ENCODE results near the gene WWTR1. TPM values are rescaled to one million over a fixed set of nuclear protein-coding genes. Genes with fewer than 3 reads are reported as not detected.

Gene WWTR1
- polyA plus RNA-seq, 1 donor (not counting 4 experiments of a cell fraction or from before 2014, with no cell fraction given): 77.3 TPM

DNA sequence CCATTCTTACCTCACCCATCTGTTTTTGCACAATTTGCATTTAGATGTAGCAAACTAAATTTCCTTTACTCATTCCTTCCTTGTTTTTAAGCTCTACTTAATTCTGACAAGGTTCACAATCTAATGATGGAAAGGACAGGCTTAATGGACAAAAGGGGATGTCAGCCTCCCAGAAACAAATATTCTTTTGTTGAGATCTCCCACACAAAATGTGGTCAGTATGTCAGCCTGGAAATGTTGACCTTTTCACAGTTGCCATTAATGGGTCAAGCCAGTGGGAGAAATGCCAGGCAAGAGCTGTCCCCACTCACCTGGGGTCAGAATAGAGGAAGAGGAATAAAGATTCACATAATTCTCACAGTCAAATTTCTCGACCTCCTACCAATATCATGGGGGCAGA lies 27.0 kb downstream of the WWTR1 start:
- FAIRE-seq: no peak
- no peaks in the 10 kb centered on the region for H4K20me1 ChIP-seq (ENCODE audit: control insufficient read depth, extremely low read depth, insufficient read depth, low read length)
- no peak overlapping the region for H3K27ac ChIP-seq (ENCODE audit: control insufficient read depth, insufficient read depth, low read length)

GRCh38 chr3:149628957-149629670 lies 28.7 kb downstream of the WWTR1 start:
- H3K9me1 ChIP-seq (ENCODE audit: control insufficient read depth, extremely low read depth, insufficient read depth, low read length): no peaks in the 10 kb centered on the region
- H2AFZ ChIP-seq (ENCODE audit: control insufficient read depth, low read length): no peak overlapping the region
- no peak overlapping the region for H3K4me3 ChIP-seq (ENCODE audit: control insufficient read depth in 2 of 3, extremely low read depth in 1 of 3, insufficient read depth in 2 of 3, low read depth in 1 of 3, low read length in 3 of 3)
- H3K4me1 ChIP-seq (ENCODE audit: control insufficient read depth, extremely low read depth, insufficient read depth, low read length): peaks cover 15% of the 10 kb centered on the region
- H3K27ac ChIP-seq (ENCODE audit: control insufficient read depth, insufficient read depth, low read length): no peak overlapping the region
- peaks cover 1 to 12% of the 10 kb centered on the region in 2 experiments for H3K36me3 ChIP-seq (ENCODE audit: control insufficient read depth in 2 of 2, extremely low read depth in 1 of 2, insufficient read depth in 2 of 2, low read length in 2 of 2)
- peaks cover 83% of the 10 kb centered on the region for H3K79me2 ChIP-seq (ENCODE audit: control insufficient read depth, insufficient read depth, low read length)
- no peaks in the 10 kb centered on the region for H3K27me3 ChIP-seq (ENCODE audit: control insufficient read depth, extremely low read depth, insufficient read depth, low read length)
- TF ChIP-seq, protein P1, sequence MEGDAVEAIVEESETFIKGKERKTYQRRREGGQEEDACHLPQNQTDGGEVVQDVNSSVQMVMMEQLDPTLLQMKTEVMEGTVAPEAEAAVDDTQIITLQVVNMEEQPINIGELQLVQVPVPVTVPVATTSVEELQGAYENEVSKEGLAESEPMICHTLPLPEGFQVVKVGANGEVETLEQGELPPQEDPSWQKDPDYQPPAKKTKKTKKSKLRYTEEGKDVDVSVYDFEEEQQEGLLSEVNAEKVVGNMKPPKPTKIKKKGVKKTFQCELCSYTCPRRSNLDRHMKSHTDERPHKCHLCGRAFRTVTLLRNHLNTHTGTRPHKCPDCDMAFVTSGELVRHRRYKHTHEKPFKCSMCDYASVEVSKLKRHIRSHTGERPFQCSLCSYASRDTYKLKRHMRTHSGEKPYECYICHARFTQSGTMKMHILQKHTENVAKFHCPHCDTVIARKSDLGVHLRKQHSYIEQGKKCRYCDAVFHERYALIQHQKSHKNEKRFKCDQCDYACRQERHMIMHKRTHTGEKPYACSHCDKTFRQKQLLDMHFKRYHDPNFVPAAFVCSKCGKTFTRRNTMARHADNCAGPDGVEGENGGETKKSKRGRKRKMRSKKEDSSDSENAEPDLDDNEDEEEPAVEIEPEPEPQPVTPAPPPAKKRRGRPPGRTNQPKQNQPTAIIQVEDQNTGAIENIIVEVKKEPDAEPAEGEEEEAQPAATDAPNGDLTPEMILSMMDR (optimal IDR thresholded peaks at IDR 0.05 in 1 of 3, IDR thresholded peaks at IDR 0.05 in 1 of 3, conservative IDR thresholded peaks at IDR 0.05 in 1 of 3; ENCODE audit: extremely low read depth in 1 of 3, insufficient read depth in 2 of 3, low read length in 3 of 3): no peak
- no peak for TF ChIP-seq EZH2 (IDR thresholded peaks at IDR 0.05; ENCODE audit: low read length)
- no peak for FAIRE-seq
- no peak overlapping the region for H3K4me2 ChIP-seq (ENCODE audit: control insufficient read depth, extremely low read depth, insufficient read depth, low read depth, low read length)
- H4K20me1 ChIP-seq (ENCODE audit: control insufficient read depth, extremely low read depth, insufficient read depth, low read length): no peaks in the 10 kb centered on the region
- dilution Hi-C loops (cut with MboI; ENCODE audit: extremely low pct_ligation_motif_present, low sequenced_read_pairs): no loop called here
- H3K9me3 ChIP-seq (ENCODE audit: control insufficient read depth, low read depth, low read length): no peaks in the 10 kb centered on the region
- DNase-seq (ENCODE audit: low read depth, low spot score): no peak
- no peak overlapping the region for H3K9ac ChIP-seq (ENCODE audit: control insufficient read depth, extremely low read depth, insufficient read depth, low read length)

More for the DNA sequence above, 27.0 kb downstream of the WWTR1 start:
- no peak overlapping the region for H3K4me2 ChIP-seq (ENCODE audit: control insufficient read depth, extremely low read depth, insufficient read depth, low read depth, low read length)
- H3K27me3 ChIP-seq (ENCODE audit: control insufficient read depth, extremely low read depth, insufficient read depth, low read length): no peaks in the 10 kb centered on the region
- no peak for DNase-seq (ENCODE audit: low read depth, low spot score)
- no peaks in the 10 kb centered on the region for H3K9me3 ChIP-seq (ENCODE audit: control insufficient read depth, low read depth, low read length)
- H2AFZ ChIP-seq (ENCODE audit: control insufficient read depth, low read length): no peak overlapping the region
- TF ChIP-seq EZH2 (IDR thresholded peaks at IDR 0.05; ENCODE audit: low read length): no peak
- TF ChIP-seq, protein P1 (optimal IDR thresholded peaks at IDR 0.05 in 1 of 3, IDR thresholded peaks at IDR 0.05 in 1 of 3, conservative IDR thresholded peaks at IDR 0.05 in 1 of 3; ENCODE audit: extremely low read depth in 1 of 3, insufficient read depth in 2 of 3, low read length in 3 of 3): no peak
- peaks cover 90% of the 10 kb centered on the region for H3K79me2 ChIP-seq (ENCODE audit: control insufficient read depth, insufficient read depth, low read length)
- no peak overlapping the region for H3K9ac ChIP-seq (ENCODE audit: control insufficient read depth, extremely low read depth, insufficient read depth, low read length)
- dilution Hi-C loops (cut with MboI; ENCODE audit: extremely low pct_ligation_motif_present, low sequenced_read_pairs): no loop called here
- peaks cover 11% of the 10 kb centered on the region for H3K4me1 ChIP-seq (ENCODE audit: control insufficient read depth, extremely low read depth, insufficient read depth, low read length)
- H3K9me1 ChIP-seq (ENCODE audit: control insufficient read depth, extremely low read depth, insufficient read depth, low read length): no peaks in the 10 kb centered on the region
- peaks cover 1 to 17% of the 10 kb centered on the region in 2 experiments for H3K36me3 ChIP-seq (ENCODE audit: control insufficient read depth in 2 of 2, extremely low read depth in 1 of 2, insufficient read depth in 2 of 2, low read length in 2 of 2)
- no peak overlapping the region for H3K4me3 ChIP-seq (ENCODE audit: control insufficient read depth in 2 of 3, extremely low read depth in 1 of 3, insufficient read depth in 2 of 3, low read depth in 1 of 3, low read length in 3 of 3)
